Measurements from ENCODE around the gene APOL2. TPM values are rescaled to one million over a fixed set of nuclear protein-coding genes. Genes with fewer than 3 reads are reported as not detected.
"Not testable (repeated sequence)": the region's sequence is repeated elsewhere in the genome, so short reads cannot be mapped to it uniquely, and the experiment has no call there.

APOL2 gene
- total RNA-seq, 1 donor from 2014 or later: 56.7 TPM

GRCh38 chr22:36263886-36264664 is 24.7 kb upstream of the APOL2 start:
- not testable (repeated sequence) for ATAC-seq, DNase-seq

DNA sequence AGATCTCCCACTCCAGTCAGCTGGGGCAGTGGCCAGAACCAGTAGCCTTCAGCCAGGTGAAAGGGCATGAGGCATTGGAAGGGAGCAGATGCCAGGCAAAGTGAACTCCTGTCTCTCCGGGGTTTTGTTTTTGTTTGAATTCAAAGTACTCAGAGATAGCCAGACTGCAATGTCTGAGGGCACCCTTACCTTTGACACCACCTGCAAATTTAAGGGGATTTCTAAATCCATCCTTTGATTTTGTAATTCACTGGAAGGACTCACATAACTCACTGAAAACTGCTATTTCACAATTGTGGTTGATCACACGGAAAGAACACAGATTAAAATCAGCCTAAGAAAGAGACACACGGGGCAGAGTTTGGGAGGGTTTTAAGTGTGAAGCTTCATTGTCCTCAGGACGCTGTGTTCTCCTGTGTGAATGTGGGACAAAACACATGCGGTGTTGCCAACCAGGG is 23.9 kb upstream of the APOL2 start:
- intact Hi-C loops (cut with micrococcal nuclease); DNase-seq; ATAC-seq: not testable (repeated sequence)

More at GRCh38 chr22:36263886-36264664, 24.7 kb upstream of the APOL2 start:
- intact Hi-C loops (cut with micrococcal nuclease): not testable (repeated sequence)

DNA sequence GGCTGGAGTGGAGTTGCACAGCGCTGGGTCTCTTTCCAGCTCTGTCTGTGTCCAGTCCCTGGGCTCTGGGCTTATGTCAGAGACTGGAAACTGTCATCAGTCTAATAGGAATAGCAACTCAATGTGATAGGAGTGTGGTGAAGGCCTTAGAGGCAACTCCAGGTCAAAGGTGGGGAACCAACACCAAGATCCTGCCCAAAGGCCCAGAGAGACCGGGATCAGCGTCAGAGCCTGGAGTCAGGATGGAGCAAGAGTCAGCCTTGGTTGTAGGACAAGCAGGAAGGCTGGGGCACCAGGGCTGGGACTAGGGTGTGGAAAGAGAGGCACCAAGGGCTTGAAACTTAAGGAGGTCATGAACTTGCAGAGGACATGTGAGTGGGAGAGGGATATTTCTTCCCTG is 23.0 kb upstream of the APOL2 start:
- ATAC-seq; DNase-seq; intact Hi-C loops (cut with micrococcal nuclease): not testable (repeated sequence)

DNA sequence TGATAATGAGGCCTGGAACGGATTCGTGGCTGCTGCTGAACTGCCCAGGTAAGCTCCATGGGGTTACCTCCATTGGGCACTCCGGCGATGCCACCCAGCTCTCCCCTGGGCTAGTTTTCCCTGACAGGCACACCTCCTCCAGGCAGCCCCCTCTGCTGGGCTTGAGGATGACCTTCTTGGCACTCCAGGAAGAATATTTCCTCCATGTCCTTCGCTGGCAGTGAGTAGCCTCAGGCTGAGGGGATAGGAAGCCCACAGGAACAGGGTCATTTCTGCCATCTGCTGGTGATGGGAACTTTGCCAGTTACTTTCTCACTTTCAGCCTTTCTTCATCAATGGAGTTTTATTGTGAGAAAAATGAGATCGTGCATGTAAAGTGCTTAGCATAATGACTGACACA is 22.3 kb upstream of the APOL2 start:
- intact Hi-C loops (cut with micrococcal nuclease); DNase-seq; ATAC-seq: not testable (repeated sequence)

GRCh38 chr22:36259615-36260300 is 20.4 kb upstream of the APOL2 start:
- DNase-seq: no peak
- no peak for ATAC-seq
- intact Hi-C loops (cut with micrococcal nuclease): no loop called here

DNA sequence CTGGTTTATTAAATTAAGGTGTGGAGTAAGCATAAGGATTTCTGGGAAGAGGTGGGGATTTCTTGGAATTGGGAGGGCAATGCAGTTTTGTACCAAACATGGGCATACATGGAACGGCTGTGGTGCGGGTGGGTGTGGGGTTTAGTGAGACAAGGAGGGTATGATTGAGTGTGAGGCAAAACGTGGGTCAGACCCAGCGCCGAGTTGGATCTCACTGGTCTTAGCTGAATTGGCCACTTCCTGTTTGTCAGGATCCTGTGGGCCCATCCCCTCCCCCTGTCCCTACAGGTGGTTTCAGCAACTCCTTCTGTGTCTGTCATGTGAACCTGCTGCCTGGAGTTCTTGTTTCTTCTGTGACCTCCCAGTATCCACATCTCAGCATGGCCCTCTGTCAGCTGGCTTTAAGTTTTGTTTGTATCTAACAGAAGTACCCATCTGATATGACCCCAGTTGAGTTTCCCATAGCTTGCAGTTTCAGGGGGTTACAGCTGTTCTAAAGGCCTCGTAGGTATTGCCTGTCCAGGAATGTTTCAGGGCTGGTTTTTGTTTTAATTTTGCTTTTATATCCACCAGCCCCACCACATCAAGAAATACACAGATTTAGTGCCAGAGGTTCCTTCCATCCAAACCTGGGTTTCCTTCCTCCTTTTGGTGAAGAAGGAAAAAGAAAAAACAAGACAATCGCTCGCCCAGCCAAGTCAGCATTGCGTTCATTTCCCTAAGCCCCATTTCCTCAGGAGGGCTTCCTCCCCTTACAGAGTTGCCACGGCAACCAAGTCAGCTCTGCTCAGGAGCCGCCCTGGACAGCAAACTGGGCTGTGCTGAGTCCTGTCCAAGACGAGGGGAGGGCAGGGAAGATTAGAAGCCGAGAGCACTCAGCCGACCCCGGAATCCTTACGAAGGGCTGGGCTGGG is 19.6 kb upstream of the APOL2 start:
- intact Hi-C loops (cut with micrococcal nuclease): no loop called here
- peak; percentile 51 for ATAC-seq
- DNase-seq: peak; percentile 50

DNA sequence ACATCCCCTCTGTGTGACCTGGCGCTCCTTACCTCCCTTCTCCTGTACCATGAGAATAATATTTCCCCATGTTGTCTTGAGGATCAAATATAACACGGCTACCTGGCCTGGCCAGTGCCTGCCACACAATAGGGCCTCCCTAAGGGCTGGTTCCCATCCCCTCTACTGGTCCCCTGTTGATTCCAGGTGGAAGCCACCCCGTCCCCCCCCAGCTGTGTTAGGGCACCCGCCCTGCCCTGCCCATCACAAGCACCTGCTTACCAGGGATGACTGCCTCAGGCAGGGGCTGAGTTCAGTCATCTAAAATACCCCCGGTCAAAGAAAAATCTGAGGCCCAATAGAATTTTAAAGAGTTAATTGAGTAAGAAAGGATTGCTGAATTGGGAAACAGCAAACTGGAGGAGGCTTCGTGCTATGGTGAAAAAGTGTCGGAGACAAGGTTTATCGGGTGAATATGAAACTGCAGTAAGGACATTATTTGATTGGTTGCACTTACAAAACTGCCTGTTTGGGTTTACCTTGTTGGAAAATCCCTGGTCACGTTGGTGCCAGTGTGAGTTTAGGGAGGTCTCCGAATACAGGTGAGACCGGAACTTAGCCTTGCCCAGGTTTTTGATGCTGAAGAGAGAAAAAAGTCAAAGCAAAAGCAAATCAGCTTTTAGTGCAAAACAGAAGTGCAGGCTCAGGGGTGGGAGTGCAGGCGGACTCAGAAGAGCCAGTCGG is 18.8 kb upstream of the APOL2 start:
- no peak for DNase-seq
- intact Hi-C loops (cut with micrococcal nuclease): no loop called here
- no peak for ATAC-seq

GRCh38 chr22:36257308-36257707 is 18.0 kb upstream of the APOL2 start:
- DNase-seq (no peak), ATAC-seq (no peak)
- intact Hi-C loops (cut with micrococcal nuclease): no loop called here

GRCh38 chr22:36256478-36256877 is 17.2 kb upstream of the APOL2 start:
- no peak for DNase-seq
- intact Hi-C loops (cut with micrococcal nuclease): no loop called here
- ATAC-seq: no peak

DNA sequence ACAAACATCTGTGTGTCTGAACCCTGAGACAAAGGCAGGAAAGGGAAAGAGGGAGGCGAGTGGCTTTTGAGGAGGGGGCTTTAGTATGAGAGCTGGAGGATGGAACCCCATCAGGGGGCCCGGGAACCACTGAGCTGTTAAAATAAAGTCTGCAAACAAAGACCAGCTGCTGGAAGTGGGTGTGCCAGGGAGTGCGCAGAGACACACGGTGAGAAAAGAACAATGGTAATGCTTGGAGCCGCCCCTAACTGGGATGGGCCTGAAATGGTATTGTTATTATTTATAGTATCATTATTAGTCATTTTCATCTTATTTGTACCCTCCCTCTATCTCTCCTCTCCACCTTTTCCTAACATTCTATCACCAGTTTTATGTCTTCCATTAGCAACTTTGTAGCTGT is 16.2 kb upstream of the APOL2 start:
- intact Hi-C loops (cut with micrococcal nuclease); DNase-seq: not testable (repeated sequence)
- peak; percentile 24 for ATAC-seq

DNA sequence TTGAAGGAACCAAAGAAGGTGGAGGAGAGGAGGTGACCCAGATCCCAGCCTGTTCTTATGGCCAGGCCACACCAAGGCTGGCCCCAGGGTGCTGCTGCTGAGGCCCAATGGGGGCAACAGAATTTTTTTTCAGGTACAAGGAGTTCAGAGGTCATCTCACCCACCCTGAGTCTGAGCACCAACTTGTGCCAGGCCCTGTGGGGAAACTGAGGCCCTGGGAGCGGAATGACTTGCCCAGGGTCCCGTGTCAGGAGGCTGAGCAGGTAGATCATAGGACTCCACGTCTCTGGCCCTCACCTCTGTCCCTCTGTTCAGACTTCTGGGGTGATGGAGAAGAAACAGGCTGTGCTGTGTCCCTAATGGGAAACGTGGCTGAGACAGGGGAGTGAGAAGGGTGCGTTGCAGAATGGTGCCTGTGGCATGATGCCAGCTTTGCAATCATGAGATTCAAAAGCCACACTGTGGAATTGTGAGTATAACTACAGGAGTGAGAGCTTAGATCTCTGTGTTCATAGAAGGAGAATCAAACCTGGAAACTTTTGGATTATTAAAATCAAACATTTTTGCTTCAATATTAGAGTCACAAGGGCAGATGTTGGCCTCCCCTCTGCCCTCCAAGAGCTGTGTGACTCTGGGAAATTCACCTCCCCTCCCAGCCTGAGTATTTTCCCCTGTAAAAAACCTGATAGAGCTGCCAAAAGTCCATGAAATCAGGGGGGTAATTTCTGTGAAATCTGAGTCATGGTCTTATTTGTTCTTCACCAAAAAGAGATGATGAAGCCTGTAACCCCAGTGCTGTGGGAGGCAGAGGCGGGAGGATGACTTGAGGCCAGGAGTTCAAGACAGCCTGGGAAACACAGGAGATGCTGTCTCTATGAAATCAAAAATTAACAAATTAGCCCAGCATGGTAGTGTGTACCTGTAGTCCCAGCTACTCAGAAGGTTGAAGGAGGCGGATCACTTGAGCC is 14.5 kb upstream of the APOL2 start:
- DNase-seq (no peak), ATAC-seq (peak; percentile 44)
- intact Hi-C loops (cut with micrococcal nuclease): no loop called here

- ATAC-seq (peak; percentile 62), DNase-seq (peak; percentile 43)
- intact Hi-C loops (cut with micrococcal nuclease): no loop called here
Measured at GRCh38 chr22:36252754-36253522, 13.6 kb upstream of the APOL2 start, which contains the start of gene APOL1. Gene APOL1 (plus strand): TSS chr22:36253133. CDS start chr22:36254956, 1,823 bp downstream.

DNA sequence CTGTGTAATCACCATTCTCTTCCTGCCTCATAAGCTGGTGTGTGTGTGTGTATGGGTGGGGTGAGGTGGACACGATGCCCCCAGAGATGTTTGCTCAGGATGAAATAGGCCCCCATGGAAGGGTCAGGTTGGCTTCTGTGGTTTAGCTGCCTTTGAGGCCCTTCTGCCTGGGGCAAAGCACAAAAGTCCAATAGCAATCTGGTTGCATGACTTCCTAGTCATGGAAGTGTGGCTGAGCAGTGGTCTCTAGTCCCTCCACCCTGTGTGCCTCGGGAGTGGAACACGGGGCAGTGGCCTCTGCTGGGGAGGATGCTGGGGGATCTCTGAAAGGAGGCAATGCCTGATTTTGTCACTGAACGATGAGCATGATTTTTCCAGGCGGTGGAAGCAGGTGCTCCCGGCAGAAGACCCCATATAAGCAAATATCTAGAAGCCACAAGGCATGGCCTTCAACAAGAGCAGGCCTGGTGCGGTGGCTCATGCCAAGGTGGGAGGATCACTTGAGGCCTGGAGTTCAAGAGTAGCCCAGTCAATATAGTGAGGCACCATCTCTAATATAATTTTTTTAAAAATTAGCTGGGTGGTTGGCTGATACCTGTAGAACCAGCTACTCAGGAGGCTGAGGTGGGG is 12.8 kb upstream of the APOL2 start:
- intact Hi-C loops (cut with micrococcal nuclease); DNase-seq; ATAC-seq: not testable (repeated sequence)

- ATAC-seq; DNase-seq; intact Hi-C loops (cut with micrococcal nuclease): not testable (repeated sequence)
Measured at GRCh38 chr22:36250292-36250960, 11.1 kb upstream of the APOL2 start.

- no peak for ATAC-seq
- intact Hi-C loops (cut with micrococcal nuclease): no loop called here
- no peak for DNase-seq
Measured at GRCh38 chr22:36249160-36249559, 9.8 kb upstream of the APOL2 start.

DNA sequence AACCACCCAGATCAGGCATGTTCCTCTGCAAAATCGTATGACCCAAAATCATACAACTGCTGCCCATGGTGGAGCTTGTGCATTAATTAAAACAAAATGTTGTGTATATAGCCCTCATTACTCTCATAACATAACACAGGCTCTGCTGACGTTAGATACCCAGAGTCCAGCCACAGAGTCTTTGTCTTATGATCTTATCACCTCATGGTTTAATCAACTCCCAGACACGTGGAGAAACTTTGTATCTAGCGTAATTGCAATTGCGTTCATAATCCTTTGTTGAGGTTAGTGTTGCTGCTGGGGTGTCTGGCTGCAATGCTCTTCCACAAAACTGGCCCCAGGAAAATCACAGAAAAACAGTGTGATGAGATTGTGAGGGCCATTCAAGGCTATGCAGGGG is 8.6 kb upstream of the APOL2 start:
- intact Hi-C loops (cut with micrococcal nuclease): no loop called here
- no peak for ATAC-seq
- no peak for DNase-seq
